ENCODE measurements around the gene KIF18A.

Gene KIF18A

DNA sequence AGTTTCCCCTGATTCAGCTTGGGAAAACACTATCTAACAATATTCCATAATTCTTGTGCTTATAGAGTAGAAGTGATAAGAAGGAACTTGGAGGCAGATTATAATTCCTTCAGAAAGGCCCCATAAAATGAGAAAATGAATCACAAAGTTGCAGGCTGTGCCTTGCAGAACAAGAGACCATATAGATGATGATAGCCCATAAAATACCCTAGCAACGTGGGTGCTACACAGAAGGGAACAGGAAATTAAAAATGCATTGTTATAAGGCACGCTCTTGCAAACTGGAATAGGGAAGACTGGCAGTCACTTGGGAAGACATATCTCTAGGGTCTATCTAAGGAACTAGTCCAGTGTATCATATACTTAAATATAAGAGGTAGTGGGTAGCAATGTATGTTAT lies 67.6 kb downstream of the KIF18A start:
- DNase-seq = no peak

- DNase-seq = no peak
Measured at GRCh38 chr11:28038775-28039174, 69.2 kb downstream of the KIF18A start.

DNA sequence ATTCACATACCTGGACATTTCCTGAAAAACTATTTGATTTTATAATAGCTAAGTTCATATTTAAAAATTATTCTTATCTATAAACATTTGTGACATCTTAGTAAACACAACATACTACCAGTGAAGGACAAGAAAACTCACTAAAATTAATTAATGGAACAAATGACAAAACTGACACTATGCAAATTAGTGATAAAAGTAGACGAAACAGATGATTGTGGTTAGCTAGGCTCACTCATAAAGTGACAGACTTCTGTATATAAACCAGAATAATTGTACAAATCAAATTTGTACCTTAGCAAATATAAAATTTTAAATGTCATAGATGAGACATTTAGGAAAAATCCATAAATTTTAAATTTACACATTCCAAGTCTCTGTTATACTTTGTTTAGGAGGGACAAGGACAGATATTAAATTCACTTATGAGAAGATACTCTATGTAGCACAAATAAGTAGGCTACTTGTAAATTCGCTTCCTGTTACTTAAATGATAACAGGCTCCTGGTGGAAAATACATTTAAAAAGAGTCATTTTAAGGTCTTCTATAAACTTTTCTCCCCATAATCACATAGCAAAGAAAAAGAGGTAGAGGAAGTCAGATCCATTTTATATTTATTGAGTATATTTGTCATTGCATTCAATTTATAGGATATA lies 81.2 kb downstream of the KIF18A start:
- DNase-seq = no peak

- DNase-seq = no peak
Measured at GRCh38 chr11:28017816-28018215, 90.1 kb downstream of the KIF18A start.

- no peak for DNase-seq
Measured at GRCh38 chr11:28011813-28012212, 96.1 kb downstream of the KIF18A start.

- no peak for DNase-seq
Measured at GRCh38 chr11:28009996-28010395, 98.0 kb downstream of the KIF18A start.

GRCh38 chr11:28009388-28009787 lies 98.6 kb downstream of the KIF18A start:
- no peak for DNase-seq

DNA sequence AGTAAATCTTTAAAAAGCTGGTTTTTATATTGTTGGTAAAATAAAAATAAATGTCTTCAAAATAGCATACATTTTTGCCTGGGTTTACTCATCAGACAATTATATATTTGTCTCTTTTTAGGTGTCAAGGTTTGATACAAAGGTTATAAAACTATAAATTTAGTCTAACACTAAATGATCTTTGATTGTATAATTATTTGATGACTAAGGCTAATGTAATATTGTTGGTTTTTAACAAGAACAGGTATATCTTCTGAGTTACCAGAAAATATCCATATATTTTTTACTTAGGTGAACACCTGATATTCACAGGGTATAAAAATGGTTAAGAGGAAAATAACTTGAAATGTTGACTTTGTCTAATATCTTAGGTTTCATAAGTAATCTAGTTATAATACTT lies 104.3 kb downstream of the KIF18A start:
- no peak for DNase-seq

DNA sequence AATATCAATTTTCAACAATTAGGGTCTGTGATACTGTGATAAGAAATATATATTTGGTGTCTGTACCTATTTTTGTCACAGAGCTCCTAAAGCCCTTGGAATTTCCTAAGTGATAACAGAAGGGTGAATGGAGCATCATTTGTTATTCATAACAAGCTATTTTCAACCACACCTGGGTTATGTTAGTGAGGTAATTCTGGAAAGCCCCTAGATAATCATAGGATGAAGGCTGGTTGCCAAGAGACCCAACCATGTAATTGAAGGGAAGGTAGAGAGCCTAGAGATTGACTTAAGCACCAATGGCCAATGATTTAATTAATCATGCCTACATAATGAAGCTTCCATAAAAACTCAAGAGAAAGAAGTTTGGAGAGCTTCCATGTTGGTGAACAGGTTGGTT lies 109.4 kb downstream of the KIF18A start:
- DNase-seq = no peak

- DNase-seq = no peak
Measured at GRCh38 chr11:27997344-27997743, 110.6 kb downstream of the KIF18A start.

GRCh38 chr11:27996066-27996465 lies 111.9 kb downstream of the KIF18A start:
- no peak for DNase-seq

DNA sequence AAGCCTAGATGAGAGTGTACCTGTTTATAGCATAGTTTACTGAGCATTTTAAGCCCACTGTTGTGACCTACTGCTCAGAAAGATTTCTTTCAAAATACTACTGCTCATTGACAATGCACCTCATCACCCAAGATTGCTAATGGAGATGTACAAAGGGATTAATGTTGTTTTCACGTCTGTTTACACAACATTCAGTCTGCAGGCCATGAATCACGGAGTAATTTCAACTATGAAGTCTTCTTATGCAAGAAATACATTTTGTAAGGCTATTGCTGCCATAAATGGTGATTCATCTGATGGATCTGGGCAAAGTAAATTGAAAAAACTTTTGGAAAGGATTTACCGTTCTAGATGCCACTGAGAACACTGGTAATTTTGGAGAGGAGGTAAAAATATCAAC lies 112.9 kb downstream of the KIF18A start:
- no peak for DNase-seq

GRCh38 chr11:27991736-27992135 lies 116.2 kb downstream of the KIF18A start:
- no peak for DNase-seq

GRCh38 chr11:27977527-27977926 lies 130.4 kb downstream of the KIF18A start:
- no peak for DNase-seq

GRCh38 chr11:27977031-27977430 lies 130.9 kb downstream of the KIF18A start:
- DNase-seq = no peak

GRCh38 chr11:27976262-27976661 lies 131.7 kb downstream of the KIF18A start:
- no peak for DNase-seq

DNA sequence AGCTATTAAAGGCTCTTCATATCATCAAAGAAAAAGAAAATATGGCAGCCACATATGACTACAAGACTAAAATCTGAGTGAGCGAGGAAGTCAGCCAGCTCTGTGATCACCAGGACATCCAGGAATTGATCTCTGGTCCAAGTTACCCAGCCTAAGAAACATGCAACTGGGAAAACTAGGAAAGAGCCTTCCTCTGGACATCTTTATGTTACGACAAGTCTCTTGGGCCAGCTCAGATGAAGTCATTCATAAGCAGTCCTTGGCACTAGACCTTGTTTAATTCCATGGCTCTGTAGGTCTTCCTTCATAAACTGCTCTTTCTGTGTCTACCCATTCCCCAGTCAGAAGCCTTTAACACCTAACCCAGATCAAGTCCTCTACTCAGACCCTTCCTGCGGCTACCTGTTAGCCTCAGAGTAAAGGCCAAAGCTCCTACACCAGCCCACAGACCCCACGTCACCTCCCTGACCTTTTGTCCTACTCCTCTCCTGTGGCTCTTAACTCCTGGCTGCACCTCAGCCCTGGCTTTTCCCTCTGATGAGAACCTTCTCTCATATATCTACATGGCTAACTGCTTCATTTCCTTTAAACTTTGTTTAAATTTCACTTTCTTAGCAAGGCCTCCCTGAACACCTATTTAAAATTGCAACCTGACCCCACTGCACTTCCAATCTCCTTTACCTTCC lies 134.0 kb downstream of the KIF18A start:
- DNase-seq = no peak

- DNase-seq = no peak
Measured at GRCh38 chr11:27972522-27973170, 135.3 kb downstream of the KIF18A start.

- no peak for DNase-seq
Measured at GRCh38 chr11:27971171-27971570, 136.8 kb downstream of the KIF18A start.

Data from stimulated activated CD4-positive, alpha-beta T cell treated with anti-CD3 and anti-CD28 coated beads, Interleukin-4, amount 100 ng/mL, for 4 hours (primary cell).